Stimulated activated CD8-positive, alpha-beta memory T cell treated with anti-CD3 and anti-CD28 coated beads, Interleukin-15, amount 100 ng/mL, for 4 hours (primary cell): Measurements from ENCODE around the gene IPO4.
A peak's percentile ranks its signal among the peaks of the same experiment; 100 is the strongest.

ENCODE experiments used
- DNase-seq, 2 donors: peaks; one replicate each; pipeline ENCODE4 v3.0.0-alpha.2; 2020; ENCODE audit warnings: low read depth in 2 of 2

Gene IPO4

GRCh38 chr14:24147761-24148428, 40.7 kb downstream of the IPO4 start:
- no peak for DNase-seq

GRCh38 chr14:24146978-24147760, 41.4 kb downstream of the IPO4 start, which contains the start of gene RNF31:
Gene RNF31, plus strand, starts transcription at chr14:24147498. Its CDS starts 201 bp downstream, at chr14:24147699.
- DNase-seq = peak; percentile 92 to 97

- peak; percentile 68 to 69 for DNase-seq
These were observed 42.1 kb downstream of the IPO4 start, which contains the start of gene PSME2 for GRCh38 chr14:24146453-24146977. Gene PSME2, minus strand, starts transcription at chr14:24146610. Its CDS starts 29 bp downstream, at chr14:24146581.

DNA sequence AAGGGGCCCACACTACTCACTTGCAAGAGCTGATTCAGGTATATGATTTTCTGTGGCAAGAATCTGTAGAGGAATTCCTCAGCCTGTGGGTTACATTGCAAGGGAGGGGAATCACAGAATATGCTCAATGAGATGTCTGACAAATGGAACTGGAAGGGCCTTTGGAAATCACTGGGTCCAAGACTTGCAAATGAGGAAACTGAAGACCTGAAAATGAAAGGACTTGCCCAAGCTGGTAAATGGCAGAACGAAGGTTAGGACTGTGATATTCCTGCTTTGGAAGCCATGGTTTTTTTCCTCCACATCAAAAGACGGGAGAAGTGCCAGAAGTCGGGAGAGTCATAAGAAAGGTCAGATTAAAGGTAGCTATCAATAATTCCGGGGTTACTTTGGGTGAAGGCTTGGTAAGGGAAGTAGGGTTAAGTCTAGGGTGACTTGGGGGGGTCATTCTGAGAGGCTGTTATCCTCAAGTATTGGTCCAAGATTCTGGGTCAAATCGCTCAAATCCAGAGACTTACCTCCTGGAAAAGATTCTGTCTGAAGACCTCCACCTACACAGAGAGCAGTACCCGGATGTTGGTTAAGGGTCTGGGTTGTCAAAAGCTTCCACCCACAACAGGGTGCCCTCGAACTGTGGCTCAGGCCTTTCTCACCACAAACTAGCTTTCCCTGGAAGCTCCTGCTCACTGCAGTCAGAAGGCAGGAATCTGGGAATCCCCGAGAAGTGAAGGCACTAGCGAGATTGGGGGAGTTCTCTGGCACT, 42.7 kb downstream of the IPO4 start:
- DNase-seq = no peak

- DNase-seq = no peak
These were observed 43.4 kb downstream of the IPO4 start for GRCh38 chr14:24145219-24145618.

- no peak for DNase-seq
These were observed 44.2 kb downstream of the IPO4 start for GRCh38 chr14:24144451-24144850.

DNA sequence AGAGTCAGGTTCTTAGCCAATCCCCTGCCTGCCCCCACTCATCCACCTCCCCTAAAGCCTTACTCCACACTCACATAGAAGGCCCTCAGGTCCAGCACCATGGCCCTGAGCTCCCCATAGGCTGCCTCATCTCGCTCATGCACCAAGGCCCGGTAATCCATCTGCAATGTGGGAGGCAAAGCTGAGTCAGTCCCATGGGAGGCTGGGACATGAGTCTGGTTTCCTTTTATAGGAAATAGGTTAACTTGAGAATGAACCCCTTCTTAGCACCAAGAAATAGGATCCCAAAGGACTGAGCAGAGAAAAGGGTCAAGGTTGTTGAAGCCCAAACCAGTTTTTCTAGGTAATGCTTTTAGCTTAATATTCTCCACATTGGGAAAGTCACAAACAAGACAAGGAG, 45.1 kb downstream of the IPO4 start:
- DNase-seq = no peak

GRCh38 chr14:24141097-24141880, 47.3 kb downstream of the IPO4 start, which contains the start of gene EMC9:
Gene EMC9, minus strand, starts transcription at chr14:24141591. Its CDS starts 287 bp downstream, at chr14:24141304.
- peak; percentile 97 to 99 for DNase-seq

GRCh38 chr14:24139272-24139934, 49.2 kb downstream of the IPO4 start:
- DNase-seq = no peak

DNA sequence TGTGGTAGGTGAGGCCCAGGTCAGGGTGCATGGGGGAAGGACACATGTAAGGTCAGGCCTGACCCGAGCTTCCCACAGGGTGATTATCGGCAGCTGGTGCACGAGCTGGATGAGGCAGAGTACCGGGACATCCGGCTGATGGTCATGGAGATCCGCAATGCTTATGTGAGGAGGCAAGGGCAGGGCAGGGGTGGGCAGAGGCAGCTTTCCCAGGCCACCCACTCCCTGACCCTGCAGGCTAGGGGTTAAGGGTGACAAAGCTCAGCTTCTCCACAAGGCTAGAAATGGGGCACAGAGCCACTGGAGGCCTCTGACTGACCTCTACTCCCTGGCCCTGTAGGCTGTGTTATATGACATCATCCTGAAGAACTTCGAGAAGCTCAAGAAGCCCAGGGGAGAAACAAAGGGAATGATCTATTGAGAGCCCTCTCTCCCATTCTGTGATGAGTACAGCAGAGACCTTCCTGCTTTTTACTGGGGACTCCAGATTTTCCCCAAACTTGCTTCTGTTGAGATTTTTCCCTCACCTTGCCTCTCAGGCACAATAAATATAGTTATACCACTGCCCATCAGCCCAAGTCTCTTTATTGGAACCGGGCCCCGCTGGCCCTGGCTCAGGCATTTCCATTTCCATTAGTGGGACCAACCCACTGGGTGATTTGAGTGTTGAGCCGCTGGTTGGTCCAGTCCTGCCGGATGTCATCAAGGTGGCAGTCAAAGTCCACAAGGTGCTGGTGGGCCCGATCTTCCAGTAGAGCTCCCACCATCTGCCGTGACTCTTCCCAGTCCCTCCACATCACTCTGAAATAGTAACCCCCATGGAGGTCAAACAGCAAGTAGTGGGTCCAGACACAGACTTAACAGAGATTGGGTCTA, 50.0 kb downstream of the IPO4 start:
- DNase-seq = no peak

GRCh38 chr14:24137529-24138395, 50.9 kb downstream of the IPO4 start:
- DNase-seq = no peak

- DNase-seq = no peak
These were observed 51.7 kb downstream of the IPO4 start for GRCh38 chr14:24136684-24137528.

GRCh38 chr14:24135834-24136683, 52.6 kb downstream of the IPO4 start, which contains the start of gene PSME1:
Gene PSME1, plus strand, starts transcription at chr14:24136194. Its CDS starts 69 bp downstream, at chr14:24136263.
- DNase-seq = peak; percentile 87 to 88

- no peak for DNase-seq
These were observed 53.1 kb downstream of the IPO4 start for GRCh38 chr14:24135584-24135833.

- no peak for DNase-seq
These were observed 54.9 kb downstream of the IPO4 start for GRCh38 chr14:24133735-24134134.

DNA sequence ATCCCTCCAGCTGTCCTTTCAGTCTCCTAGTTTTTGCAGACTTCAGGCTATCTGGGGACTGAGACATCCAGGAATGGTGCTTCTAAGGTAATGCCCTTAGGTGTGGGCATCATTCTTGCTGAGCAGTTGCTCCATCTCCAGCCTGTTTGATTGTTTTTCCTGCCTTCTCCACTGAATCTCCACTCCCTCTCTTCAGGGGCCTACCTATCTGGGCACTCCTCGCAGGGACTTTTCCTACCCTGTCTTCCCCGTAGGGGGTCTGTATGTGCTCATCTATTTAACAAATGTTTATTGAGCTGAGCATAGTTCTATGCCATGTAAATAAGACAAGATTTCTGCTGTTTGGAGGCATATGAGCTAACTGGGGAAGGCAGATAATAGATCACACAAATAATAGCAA, 55.6 kb downstream of the IPO4 start:
- no peak for DNase-seq
